K562 (cell line): ENCODE measurements around the gene CARD11. TPM values are rescaled to one million over a fixed set of nuclear protein-coding genes. Genes with fewer than 3 reads are reported as not detected.

Experiments used
- CBFA2T3 ChIP-seq: fragments of 450-650 bp; IDR thresholded peaks from 2 replicates; pipeline ENCODE4 v1.6.1; 2017
- CREM ChIP-seq: IDR thresholded peaks from 2 replicates; pipeline ENCODE4 v1.6.1; 2014; ENCODE audit warnings: antibody characterized with exemption, low read depth
- HDAC6 ChIP-seq: IDR thresholded peaks from 2 replicates; pipeline ENCODE4 v1.6.1; 2012; ENCODE audit warnings: low read depth, mild to moderate bottlenecking, control low read depth, inconsistent platforms, low read length, moderate library complexity
- HDGF ChIP-seq: fragments of 450-650 bp; IDR thresholded peaks from 2 replicates; pipeline ENCODE4 v1.6.1; 2016
- HEY1 ChIP-seq: fragments of 250-450 bp; sonication (Bioruptor Pico); IDR thresholded peaks from 2 replicates; pipeline ENCODE4 v1.5.0; 2020; ENCODE audit warnings: mild to moderate bottlenecking, moderate library complexity, borderline replicate concordance
- HNRNPH1 ChIP-seq: fragments of 200-400 bp; formaldehyde crosslinking; optimal IDR thresholded peaks from 2 replicates; pipeline ENCODE3; 2017; ENCODE audit warnings: low read depth, mild to moderate bottlenecking, low read length, moderate library complexity
- JUN ChIP-seq, 2 experiments: sonication (generic) in 1 of 2; formaldehyde crosslinking in 1 of 2; IDR thresholded peaks; 2 replicates each; pipeline versions ENCODE4 v1.6.1 to v1.8.0; 2012 to 2022; ENCODE audit warnings: borderline replicate concordance in 2 of 2, mild to moderate bottlenecking in 2 of 2, improper control_type of control experiment in 1 of 2, low read depth in 1 of 2, low read length in 1 of 2, missing genetic modification reagents in 1 of 2
- JUND ChIP-seq, 2 experiments: IDR thresholded peaks; 2 replicates in 1 of 2; 3 replicates in 1 of 2; pipeline ENCODE4 v1.6.1; 2011; ENCODE audit warnings: borderline replicate concordance in 2 of 2, low read depth in 2 of 2, low read length in 2 of 2, improper control_type of control experiment in 1 of 2, missing biosample characterization in 1 of 2, missing genetic modification characterization in 1 of 2, missing genetic modification reagents in 1 of 2
- NFRKB ChIP-seq: fragments of 450-650 bp; IDR thresholded peaks from 2 replicates; pipeline ENCODE4 v1.6.1; 2016; ENCODE audit warnings: low read depth
- POLR3G ChIP-seq: IDR thresholded peaks from 2 replicates; pipeline ENCODE4 v1.6.1; 2011; ENCODE audit not compliant: insufficient read length, insufficient replicate concordance; ENCODE audit errors: extremely low read depth
- SMAD1 ChIP-seq: fragments of 150-350 bp; IDR thresholded peaks from 2 replicates; pipeline ENCODE4 v1.6.1; 2014; ENCODE audit warnings: low read length, low read depth; ENCODE audit not compliant: partially characterized antibody
- SMAD4 ChIP-seq: fragments of 250-450 bp; sonication (Bioruptor Pico); conservative IDR thresholded peaks from 2 replicates; pipeline ENCODE4 v1.8.0; 2021; ENCODE audit warnings: inconsistent platforms, mild to moderate bottlenecking, moderate library complexity
- TFE3 ChIP-seq: fragments of 450-650 bp; formaldehyde crosslinking; IDR thresholded peaks from 2 replicates; pipeline ENCODE4 v1.4.0; 2020; ENCODE audit warnings: mild to moderate bottlenecking, mixed read lengths
- XRCC3 ChIP-seq: fragments of 450-650 bp; IDR thresholded peaks from 2 replicates; pipeline ENCODE4 v1.6.1; 2017; ENCODE audit warnings: mild to moderate bottlenecking, moderate library complexity
- XRCC5 ChIP-seq: fragments of 200-400 bp; formaldehyde crosslinking; IDR thresholded peaks from 2 replicates; pipeline ENCODE4 v1.6.1; 2017; ENCODE audit warnings: low read depth, mild to moderate bottlenecking, low read length
- ZBTB49 ChIP-seq: sonication (generic); formaldehyde crosslinking; IDR thresholded peaks from 2 replicates; pipeline ENCODE4 v1.8.0; 2022; ENCODE audit warnings: missing genetic modification reagents, mild to moderate bottlenecking, borderline replicate concordance
- ZC3H11A ChIP-seq: IDR thresholded peaks from 2 replicates; pipeline ENCODE4 v1.6.1; 2012; ENCODE audit warnings: low read depth, low read length, improper control_type of control experiment
- ZNF644 ChIP-seq: fragments of 200-800 bp; sonication (Bioruptor generic); IDR thresholded peaks from 2 replicates; pipeline ENCODE4 v1.6.1; 2016; ENCODE audit warnings: low read depth, missing genetic modification characterization, missing compliant biosample characterization
- polyA plus RNA-seq, 8 experiments: library from polyadenylated mRNA; depleted of rRNA in 4 of 8; stranded (reverse) in 5 of 8; unstranded in 3 of 8; fragments of >200 nt; fragmentation: Nextera tagmentation in 2 of 8; fragmentation: Illumina TruSeq in 1 of 8; extraction: Ambion mirVana in 2 of 8; extraction: Trizol in 1 of 8; gene quantifications; 2 replicates each; pipeline versions ENCODE4 v1.2.1 to v1.2.3, GENCODE V29; 2011 to 2014; ENCODE audit warnings: inconsistent platforms in 1 of 8, missing spikeins in 1 of 8
- total RNA-seq, 7 experiments: library from RNA; depleted of rRNA in 6 of 7; stranded (reverse); fragments of >200 nt in 6 of 7; fragmentation: Illumina TruSeq in 2 of 7; extraction: Trizol in 2 of 7; gene quantifications; 2 replicates each; pipeline versions ENCODE4 v1.2.1 to v1.2.3, GENCODE V29; 2011 to 2021; ENCODE audit warnings: low replicate concordance in 1 of 7
- TF ChIP-seq, protein P1 (sequence below): fragments of 250-450 bp; sonication (Bioruptor Pico); IDR thresholded peaks from 2 replicates; pipeline ENCODE4 v1.4.0; 2020; ENCODE audit warnings: mild to moderate bottlenecking, moderate library complexity

CARD11 gene
- total and polyA plus RNA-seq, 9 of the 15 experiments (the other 6 are each of a cell fraction or from before 2014, with no cell fraction given): 0.07 to 12.8 (median 5.7) TPM

- TF ChIP-seq HNRNPH1 (no peak), XRCC3 (no peak), POLR3G (no peak), HDGF (peak; percentile 62; the same call in 1 of the 2 replicates), CREM (no peak), ZC3H11A (no peak), JUN (IDR thresholded peaks at IDR 0.05; ENCODE audit: borderline replicate concordance, low read depth, low read length) (no peak), JUN (CRISPR knock-in tag; IDR thresholded peaks at IDR 0.05; ENCODE audit: borderline replicate concordance) (no peak), XRCC5 (no peak), SMAD4 (CRISPR knock-in tag) (no peak), JUND (IDR thresholded peaks at IDR 0.05; ENCODE audit: borderline replicate concordance, low read depth, low read length) (peak; percentile 3; the same call in 1 of the 2 replicates), JUND (tag; IDR thresholded peaks at IDR 0.05; ENCODE audit: borderline replicate concordance, low read depth, low read length) (no peak), SMAD1 (no peak), TFE3 (CRISPR knock-in tag) (no peak), HEY1 (no peak), NFRKB (no peak), CBFA2T3 (no peak), ZBTB49 (no peak), HDAC6 (no peak), ZNF644 (tag) (no peak)
- TF ChIP-seq, protein P1, sequence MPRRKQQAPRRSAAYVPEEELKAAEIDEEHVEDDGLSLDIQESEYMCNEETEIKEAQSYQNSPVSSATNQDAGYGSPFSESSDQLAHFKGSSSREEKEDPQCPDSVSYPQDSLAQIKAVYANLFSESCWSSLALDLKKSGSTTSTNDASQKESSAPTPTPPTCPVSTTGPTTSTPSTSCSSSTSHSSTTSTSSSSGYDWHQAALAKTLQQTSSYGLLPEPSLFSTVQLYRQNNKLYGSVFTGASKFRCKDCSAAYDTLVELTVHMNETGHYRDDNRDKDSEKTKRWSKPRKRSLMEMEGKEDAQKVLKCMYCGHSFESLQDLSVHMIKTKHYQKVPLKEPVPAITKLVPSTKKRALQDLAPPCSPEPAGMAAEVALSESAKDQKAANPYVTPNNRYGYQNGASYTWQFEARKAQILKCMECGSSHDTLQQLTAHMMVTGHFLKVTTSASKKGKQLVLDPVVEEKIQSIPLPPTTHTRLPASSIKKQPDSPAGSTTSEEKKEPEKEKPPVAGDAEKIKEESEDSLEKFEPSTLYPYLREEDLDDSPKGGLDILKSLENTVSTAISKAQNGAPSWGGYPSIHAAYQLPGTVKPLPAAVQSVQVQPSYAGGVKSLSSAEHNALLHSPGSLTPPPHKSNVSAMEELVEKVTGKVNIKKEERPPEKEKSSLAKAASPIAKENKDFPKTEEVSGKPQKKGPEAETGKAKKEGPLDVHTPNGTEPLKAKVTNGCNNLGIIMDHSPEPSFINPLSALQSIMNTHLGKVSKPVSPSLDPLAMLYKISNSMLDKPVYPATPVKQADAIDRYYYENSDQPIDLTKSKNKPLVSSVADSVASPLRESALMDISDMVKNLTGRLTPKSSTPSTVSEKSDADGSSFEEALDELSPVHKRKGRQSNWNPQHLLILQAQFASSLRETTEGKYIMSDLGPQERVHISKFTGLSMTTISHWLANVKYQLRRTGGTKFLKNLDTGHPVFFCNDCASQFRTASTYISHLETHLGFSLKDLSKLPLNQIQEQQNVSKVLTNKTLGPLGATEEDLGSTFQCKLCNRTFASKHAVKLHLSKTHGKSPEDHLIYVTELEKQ: no peak
Observed at GRCh38 chr7:3042861-3043489, 692 bp downstream of the CARD11 start (continued).
